NCI-H128 (cell line): Measurements from ENCODE around the gene CDX2.

Experiments used
- DNase-seq: peaks from one replicate; lab custom pipeline; 2025; ENCODE audit not compliant: unreplicated experiment; lab: John Stamatoyannopoulos, UW

Gene CDX2

GRCh38 chr13:27933118-27933517, 36.0 kb downstream of the CDX2 start:
- no peak for DNase-seq

GRCh38 chr13:27929868-27930267, 39.2 kb downstream of the CDX2 start:
- DNase-seq: no peak

- no peak for DNase-seq
Observed at GRCh38 chr13:27928805-27929753, 40.0 kb downstream of the CDX2 start.

GRCh38 chr13:27928353-27928804, 40.7 kb downstream of the CDX2 start:
- DNase-seq: no peak

GRCh38 chr13:27927444-27928352, 41.4 kb downstream of the CDX2 start:
- DNase-seq: no peak

- no peak for DNase-seq
Observed at GRCh38 chr13:27926644-27927434, 42.3 kb downstream of the CDX2 start.

- DNase-seq: no peak
Observed at GRCh38 chr13:27925220-27925991, 43.7 kb downstream of the CDX2 start.

- DNase-seq: no peak
Observed at GRCh38 chr13:27924529-27925141, 44.5 kb downstream of the CDX2 start.

- DNase-seq: no peak
Observed at GRCh38 chr13:27923794-27924528, 45.2 kb downstream of the CDX2 start.

GRCh38 chr13:27922883-27923612, 46.1 kb downstream of the CDX2 start:
- DNase-seq: no peak

- no peak for DNase-seq
Observed at GRCh38 chr13:27921961-27922882, 46.9 kb downstream of the CDX2 start.

GRCh38 chr13:27921421-27921960, 47.6 kb downstream of the CDX2 start:
- no peak for DNase-seq

GRCh38 chr13:27920677-27921420, 48.3 kb downstream of the CDX2 start:
- peak; percentile 28 for DNase-seq

GRCh38 chr13:27919934-27920676, 49.0 kb downstream of the CDX2 start, which contains the start of gene PDX1:
Gene PDX1, plus strand, starts transcription at chr13:27920000. Its CDS starts 139 bp downstream, at chr13:27920139.
- DNase-seq: no peak

GRCh38 chr13:27919659-27919933, 49.5 kb downstream of the CDX2 start:
- DNase-seq: peak; percentile 81
